NCI-H2196 treated with DMSO at 0.1 percent for 48 hours (cell line): ENCODE results near the gene ANKRD1.

Experiments
- DNase-seq: peaks from one replicate; lab custom pipeline; 2025; ENCODE audit not compliant: unreplicated experiment; lab: John Stamatoyannopoulos, UW

ANKRD1 gene

GRCh38 chr10:90865401-90865800, 55.5 kb downstream of the ANKRD1 start:
- no peak for DNase-seq

- DNase-seq = no peak
Measured at GRCh38 chr10:90862908-90863514, 57.9 kb downstream of the ANKRD1 start.
